Cardiac muscle cell (in vitro differentiated cells and primary cell): ENCODE data around the gene NOL9. TPM values are rescaled to one million over a fixed set of nuclear protein-coding genes. Genes with fewer than 3 reads are reported as not detected.

Source experiments
- DNase-seq, 2 donors: peaks; one replicate each; pipeline versions ENCODE4 v3.0.0 to v3.0.0-alpha.2; 2010 to 2017; ENCODE audit warnings: low read depth in 1 of 2, low spot score in 1 of 2
- H3K27ac ChIP-seq: fragments of 200-600 bp; sonication (generic); 2 replicates; pipeline ENCODE4 v1.5.1; 2016
- H3K27me3 ChIP-seq: fragments of 200-600 bp; sonication (generic); 2 replicates; pipeline ENCODE4 v1.6.0; 2016; ENCODE audit warnings: control low read depth
- H3K36me3 ChIP-seq: fragments of 200-600 bp; sonication (generic); 2 replicates; pipeline ENCODE4 v1.5.1; 2016; ENCODE audit warnings: control low read depth
- H3K4me1 ChIP-seq: fragments of 200-600 bp; sonication (generic); 2 replicates; pipeline ENCODE4 v1.8.1; 2017; ENCODE audit warnings: low read depth, mild to moderate bottlenecking, mixed run types
- H3K4me3 ChIP-seq: fragments of 200-600 bp; sonication (generic); 2 replicates; pipeline ENCODE4 v1.5.1; 2016; ENCODE audit warnings: mild to moderate bottlenecking
- H3K9me3 ChIP-seq: fragments of 200-600 bp; sonication (generic); 2 replicates; pipeline ENCODE4 v1.5.1; 2017; ENCODE audit warnings: low read depth, mild to moderate bottlenecking, control low read depth
- polyA plus RNA-seq: library from polyadenylated mRNA; unstranded; fragments of >200 nt; fragmentation: Nextera tagmentation; extraction: Ambion mirVana; gene quantifications from 2 replicates; pipeline ENCODE4 v1.2.1, GENCODE V29; 2016
- total RNA-seq: library from RNA; depleted of rRNA; stranded (reverse); fragments of >200 nt; gene quantifications from 2 replicates; pipeline ENCODE4 v1.2.3, GENCODE V29; 2016
- TF ChIP-seq, protein P1 (sequence below): IDR thresholded peaks from 2 replicates; pipeline ENCODE4 v1.5.1; 2012; ENCODE audit warnings: low read depth, mild to moderate bottlenecking, low read length

Gene NOL9
- total and polyA plus RNA-seq, 2 experiments from 2014 or later, result 12.9 to 22.4 TPM

DNA sequence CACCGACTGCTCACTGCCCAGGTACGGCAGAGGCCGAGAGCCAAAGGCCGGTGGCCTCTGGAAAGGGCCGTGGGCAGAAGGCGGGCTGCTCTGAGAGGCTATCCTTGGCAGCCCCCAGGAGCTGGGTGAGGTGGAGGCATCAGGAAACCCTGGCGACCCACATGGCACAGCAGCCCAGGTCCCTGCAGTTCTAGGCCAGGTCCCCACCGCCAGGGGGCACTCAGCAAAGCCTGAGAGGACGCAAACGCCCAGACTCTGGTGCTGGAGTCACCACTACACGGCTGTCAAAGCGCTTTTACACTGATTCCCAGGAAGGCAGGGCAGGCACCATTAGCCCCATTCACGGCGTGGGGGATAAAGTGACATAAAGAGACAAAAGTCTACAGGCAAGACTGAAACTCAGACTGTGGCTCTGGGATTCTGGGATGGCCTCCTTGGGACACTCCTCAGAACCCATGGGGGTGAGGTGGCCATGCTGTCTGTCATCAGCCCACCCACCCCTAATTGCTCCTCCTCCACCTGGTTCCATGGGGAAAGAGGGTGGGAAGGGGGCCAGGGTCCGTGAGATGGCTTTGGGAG is 67.8 kb downstream of the NOL9 start:
- H3K27ac ChIP-seq, result no peak overlapping the region
- no peak overlapping the region for H3K4me3 ChIP-seq
- peaks cover 30% of the 10 kb centered on the region for H3K27me3 ChIP-seq
- TF ChIP-seq, protein P1, sequence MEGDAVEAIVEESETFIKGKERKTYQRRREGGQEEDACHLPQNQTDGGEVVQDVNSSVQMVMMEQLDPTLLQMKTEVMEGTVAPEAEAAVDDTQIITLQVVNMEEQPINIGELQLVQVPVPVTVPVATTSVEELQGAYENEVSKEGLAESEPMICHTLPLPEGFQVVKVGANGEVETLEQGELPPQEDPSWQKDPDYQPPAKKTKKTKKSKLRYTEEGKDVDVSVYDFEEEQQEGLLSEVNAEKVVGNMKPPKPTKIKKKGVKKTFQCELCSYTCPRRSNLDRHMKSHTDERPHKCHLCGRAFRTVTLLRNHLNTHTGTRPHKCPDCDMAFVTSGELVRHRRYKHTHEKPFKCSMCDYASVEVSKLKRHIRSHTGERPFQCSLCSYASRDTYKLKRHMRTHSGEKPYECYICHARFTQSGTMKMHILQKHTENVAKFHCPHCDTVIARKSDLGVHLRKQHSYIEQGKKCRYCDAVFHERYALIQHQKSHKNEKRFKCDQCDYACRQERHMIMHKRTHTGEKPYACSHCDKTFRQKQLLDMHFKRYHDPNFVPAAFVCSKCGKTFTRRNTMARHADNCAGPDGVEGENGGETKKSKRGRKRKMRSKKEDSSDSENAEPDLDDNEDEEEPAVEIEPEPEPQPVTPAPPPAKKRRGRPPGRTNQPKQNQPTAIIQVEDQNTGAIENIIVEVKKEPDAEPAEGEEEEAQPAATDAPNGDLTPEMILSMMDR, result peak; percentile 96
- no peaks in the 10 kb centered on the region for H3K4me1 ChIP-seq
- no peaks in the 10 kb centered on the region for H3K36me3 ChIP-seq
- peak; percentile 85 to 93 for DNase-seq
- no peaks in the 10 kb centered on the region for H3K9me3 ChIP-seq

DNA sequence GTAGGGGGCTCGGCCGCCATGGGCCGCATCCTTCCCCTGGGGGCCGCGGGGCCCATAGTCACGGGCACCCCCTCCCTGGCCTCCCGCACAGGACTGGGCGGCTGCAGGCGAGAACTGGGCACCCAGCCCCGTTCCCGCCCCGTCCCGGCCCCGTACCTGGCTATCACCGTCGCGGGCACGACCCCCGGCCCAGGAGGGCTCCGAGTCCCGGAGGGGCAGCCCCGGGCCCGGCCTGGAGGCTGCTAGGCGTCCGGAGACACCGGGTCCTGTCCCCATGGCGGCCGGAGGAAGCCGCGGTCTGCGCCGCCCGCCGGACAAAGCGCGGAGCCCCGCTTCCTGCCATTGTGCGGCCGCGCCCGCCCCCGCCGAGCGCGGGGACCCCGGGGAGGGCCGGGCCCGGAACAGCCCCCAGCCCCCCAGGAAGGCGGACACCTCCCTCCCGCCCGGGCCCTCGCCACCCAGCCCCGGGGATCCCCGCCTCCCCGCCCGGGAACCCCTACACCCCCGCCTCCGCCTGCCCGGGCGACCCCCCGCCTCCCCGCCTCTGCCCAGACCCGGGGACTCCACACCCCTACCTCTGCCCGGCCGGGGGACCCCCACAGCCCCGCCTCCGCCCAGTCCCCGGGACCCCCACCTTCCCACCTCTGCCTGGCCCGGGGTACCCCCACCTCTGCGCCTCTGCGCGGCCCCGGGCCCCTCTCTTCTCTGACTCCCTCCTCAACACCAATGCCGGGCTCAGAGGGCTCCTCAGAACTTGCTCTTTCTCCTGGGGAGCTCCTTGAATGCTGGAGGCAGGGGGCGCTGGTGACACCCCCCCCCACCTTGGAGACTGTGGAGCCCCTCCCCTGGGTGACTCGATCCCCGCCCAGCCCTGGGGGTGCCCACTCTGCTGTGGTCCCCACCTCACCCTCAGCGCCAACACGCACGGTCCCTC is 68.9 kb downstream of the NOL9 start:
- Histone ChIP-seq H3K36me3 (no peaks in the 10 kb centered on the region), H3K4me1 (no peaks in the 10 kb centered on the region), H3K27me3 (peaks cover 30% of the 10 kb centered on the region), H3K4me3 (peak overlapping the region; percentile 32), H3K9me3 (no peaks in the 10 kb centered on the region), H3K27ac (no peak overlapping the region)
- TF ChIP-seq, protein P1, result no peak
- peak in 1 of 2 donors; percentile 41 for DNase-seq

DNA sequence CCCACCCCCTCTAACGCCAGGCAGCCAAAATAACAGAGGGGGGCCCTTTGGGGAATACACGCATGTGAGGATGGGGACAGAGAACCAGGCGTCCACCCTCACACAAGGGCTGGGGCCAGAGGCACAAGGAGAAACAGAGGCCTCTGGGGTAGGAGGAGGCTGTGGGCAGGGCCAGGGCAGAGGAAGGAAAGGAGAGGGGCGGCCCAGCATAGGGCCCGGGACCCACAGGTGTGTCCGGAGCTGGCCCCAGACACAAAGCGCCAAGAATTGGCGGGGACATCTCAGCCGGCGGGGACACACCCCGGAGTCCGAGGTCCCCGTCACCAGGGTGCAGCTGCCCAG is 69.5 kb downstream of the NOL9 start:
- no peaks in the 10 kb centered on the region for H3K4me1 ChIP-seq
- H3K4me3 ChIP-seq, result peak overlapping the region; percentile 32
- H3K36me3 ChIP-seq, result no peaks in the 10 kb centered on the region
- TF ChIP-seq, protein P1, result no peak
- H3K9me3 ChIP-seq, result no peaks in the 10 kb centered on the region
- no peak for DNase-seq
- H3K27me3 ChIP-seq, result peaks cover 30% of the 10 kb centered on the region
- no peak overlapping the region for H3K27ac ChIP-seq

DNA sequence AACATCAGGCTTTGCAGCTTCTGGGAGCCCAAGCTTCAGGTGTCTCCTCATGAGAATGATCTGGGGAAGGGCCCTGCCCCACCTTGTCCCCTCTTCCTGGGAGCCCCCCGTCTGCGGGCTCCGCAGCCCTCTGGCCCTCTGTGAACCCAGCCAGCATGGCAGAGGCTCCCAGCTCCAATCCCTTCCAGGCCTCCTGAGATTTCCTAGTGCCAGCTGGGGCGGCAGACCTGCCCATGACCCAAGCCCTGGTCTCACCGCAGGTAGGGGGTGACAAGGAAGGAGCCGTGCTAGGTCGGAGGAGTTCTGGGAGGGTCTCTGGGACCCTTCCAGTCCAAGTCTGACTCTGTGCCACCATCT is 70.6 kb downstream of the NOL9 start:
- Histone ChIP-seq H3K9me3 (no peaks in the 10 kb centered on the region), H3K27me3 (peaks cover 30% of the 10 kb centered on the region), H3K27ac (no peak overlapping the region), H3K36me3 (no peaks in the 10 kb centered on the region), H3K4me3 (no peak overlapping the region), H3K4me1 (no peaks in the 10 kb centered on the region)
- TF ChIP-seq, protein P1, result no peak
- no peak for DNase-seq

DNA sequence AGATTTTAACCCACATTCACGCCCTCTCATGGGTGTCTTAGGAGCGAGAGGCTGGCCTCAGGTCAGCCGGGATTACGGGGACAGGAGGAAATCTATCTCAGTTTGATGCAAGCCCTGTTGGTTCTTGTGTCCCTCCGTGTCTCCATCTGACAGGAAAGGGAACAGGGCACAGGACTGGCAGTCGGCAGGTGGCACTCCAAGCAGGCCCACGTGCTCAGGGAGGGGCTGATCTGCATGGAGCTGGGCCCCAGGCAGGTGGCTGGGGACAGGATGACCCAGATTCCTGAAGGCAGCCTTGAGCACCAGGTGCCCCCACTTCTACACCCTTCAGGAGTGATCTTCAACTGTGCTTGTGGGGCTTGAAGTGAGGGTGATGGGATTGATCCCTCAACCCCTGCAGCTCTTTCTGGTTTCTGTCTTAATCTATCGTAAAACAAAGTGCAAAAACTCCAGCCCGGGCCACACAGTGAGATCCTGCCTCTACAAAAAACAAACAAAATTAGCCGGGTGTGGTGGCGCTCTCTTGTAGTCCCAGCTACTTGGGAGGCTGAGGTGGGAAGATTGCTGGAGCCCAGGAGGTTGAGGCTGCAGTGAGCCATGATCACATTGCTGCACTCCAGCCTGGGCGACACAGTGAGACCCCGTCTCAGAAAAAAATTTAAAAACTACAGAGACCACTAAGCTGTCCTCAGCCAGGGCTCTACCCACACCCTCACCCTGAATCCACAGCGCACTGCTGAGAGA is 71.1 kb downstream of the NOL9 start:
- Histone ChIP-seq H3K9me3 (no peaks in the 10 kb centered on the region), H3K27ac (no peak overlapping the region), H3K36me3 (no peaks in the 10 kb centered on the region), H3K27me3 (peaks cover 30% of the 10 kb centered on the region), H3K4me1 (no peaks in the 10 kb centered on the region), H3K4me3 (no peak overlapping the region)
- TF ChIP-seq, protein P1, result no peak
- DNase-seq, result no peak
